ENCODE data around the gene BTG1.

The BTG1 gene

GRCh38 chr12:92132288-92132687, 13.4 kb downstream of the BTG1 start:
- DNase-seq, result no peak

GRCh38 chr12:92130999-92131398, 14.6 kb downstream of the BTG1 start:
- DNase-seq, result no peak

GRCh38 chr12:92129609-92130008, 16.0 kb downstream of the BTG1 start:
- DNase-seq, result no peak

GRCh38 chr12:92128612-92129011, 17.0 kb downstream of the BTG1 start:
- peak; percentile 21 for DNase-seq

- no peak for DNase-seq
Measured at GRCh38 chr12:92124689-92125029, 21.0 kb downstream of the BTG1 start.

- DNase-seq, result peak; percentile 34
Measured at GRCh38 chr12:92123780-92124688, 21.6 kb downstream of the BTG1 start.

- peak; percentile 27 for DNase-seq
Measured at GRCh38 chr12:92122941-92123779, 22.5 kb downstream of the BTG1 start.

GRCh38 chr12:92121826-92122225, 23.8 kb downstream of the BTG1 start:
- DNase-seq, result peak; percentile 32

GRCh38 chr12:92118826-92119536, 26.7 kb downstream of the BTG1 start:
- peak; percentile 17 for DNase-seq

GRCh38 chr12:92114834-92115233, 30.8 kb downstream of the BTG1 start:
- no peak for DNase-seq

- DNase-seq, result no peak
Measured at GRCh38 chr12:92111256-92111655, 34.4 kb downstream of the BTG1 start.

- no peak for DNase-seq
Measured at GRCh38 chr12:92110083-92110640, 35.5 kb downstream of the BTG1 start.

GRCh38 chr12:92109613-92110012, 36.0 kb downstream of the BTG1 start:
- DNase-seq, result no peak

GRCh38 chr12:92108651-92109050, 37.0 kb downstream of the BTG1 start:
- DNase-seq, result peak; percentile 60

GRCh38 chr12:92107621-92108131, 38.0 kb downstream of the BTG1 start:
- DNase-seq, result peak; percentile 76

- DNase-seq, result no peak
Measured at GRCh38 chr12:92107094-92107493, 38.6 kb downstream of the BTG1 start.

- DNase-seq, result no peak
Measured at GRCh38 chr12:92105676-92106075, 40.0 kb downstream of the BTG1 start.

GRCh38 chr12:92105110-92105509, 40.5 kb downstream of the BTG1 start:
- no peak for DNase-seq

- no peak for DNase-seq
Measured at GRCh38 chr12:92102606-92103005, 43.0 kb downstream of the BTG1 start.

GRCh38 chr12:92098594-92099380, 46.9 kb downstream of the BTG1 start:
- DNase-seq, result peak; percentile 54

- no peak for DNase-seq
Measured at GRCh38 chr12:92096346-92097136, 49.1 kb downstream of the BTG1 start.

Data from DMS53 (cell line).